Right renal cortex interstitium (tissue), 3 donors: ENCODE measurements around the gene NTRK3. TPM values are rescaled to one million over a fixed set of nuclear protein-coding genes. Genes with fewer than 3 reads are reported as not detected.

Experiments
- DNase-seq, 3 donors: peaks; one replicate each; pipeline ENCODE4 v3.0.0-alpha.2; 2013; ENCODE audit warnings: low read depth in 3 of 3, low spot score in 2 of 3
- polyA plus RNA-seq, 3 donors: library from polyadenylated mRNA; unstranded; fragments of 120-200 nt; gene quantifications; one replicate each; pipeline ENCODE4 v1.2.1, GENCODE V29; 2013; ENCODE audit not compliant: insufficient read length in 3 of 3

NTRK3 gene
- polyA plus RNA-seq, 3 donors, result 7.9 to 13.2 (median 10.9) TPM

- no peak for DNase-seq
These were observed 129.7 kb downstream of the NTRK3 start for GRCh38 chr15:88126695-88127431.

- no peak for DNase-seq
These were observed 131.0 kb downstream of the NTRK3 start for GRCh38 chr15:88125576-88125975.

DNA sequence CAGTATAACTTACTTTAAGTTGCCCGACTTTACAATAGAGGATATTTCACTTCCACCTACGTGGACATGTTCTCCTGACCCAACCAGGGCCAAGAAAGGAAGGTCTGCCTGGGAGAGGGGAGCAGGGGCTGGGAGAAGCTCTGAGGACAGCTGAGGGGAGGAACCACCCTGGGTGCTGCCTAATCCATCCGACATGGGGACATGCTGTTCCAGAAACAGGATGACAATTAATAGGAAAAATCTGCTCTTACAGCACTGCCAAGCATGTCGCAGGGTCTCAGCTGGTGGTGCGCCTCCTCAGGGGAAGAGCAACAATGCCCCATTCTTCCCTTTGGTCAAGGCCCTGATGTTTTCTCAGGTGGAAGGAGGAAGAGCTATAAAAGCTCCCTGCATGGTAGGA lies 132.3 kb downstream of the NTRK3 start:
- DNase-seq, result no peak

DNA sequence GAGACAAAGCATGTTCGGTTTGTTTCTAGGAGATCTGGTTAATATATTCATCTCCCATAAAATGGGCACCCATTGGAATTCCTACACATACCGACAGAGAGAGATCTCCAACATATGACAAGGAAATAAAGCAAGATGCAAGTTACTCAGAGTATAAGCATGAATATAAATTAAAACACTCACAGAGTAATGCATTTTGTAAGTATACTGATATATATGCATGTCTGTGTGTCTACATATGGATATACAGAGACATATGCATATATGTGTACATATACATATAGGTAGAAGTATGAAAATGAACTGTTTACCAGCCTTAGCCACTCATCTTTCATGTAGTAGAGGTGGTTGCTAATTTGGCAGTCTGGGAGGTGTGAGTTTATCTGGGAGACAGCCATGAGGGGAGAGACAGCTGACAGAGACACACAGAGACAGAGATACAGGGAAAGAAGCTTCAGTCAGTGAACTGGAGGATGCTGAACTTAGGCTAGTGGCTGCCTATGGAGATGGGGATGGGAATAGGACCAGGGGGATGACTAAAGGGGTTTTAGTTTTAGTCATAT lies 134.5 kb downstream of the NTRK3 start:
- no peak for DNase-seq

- no peak for DNase-seq
These were observed 136.5 kb downstream of the NTRK3 start for GRCh38 chr15:88120026-88120425.

- no peak for DNase-seq
These were observed 137.8 kb downstream of the NTRK3 start for GRCh38 chr15:88118741-88119140.

- no peak for DNase-seq
These were observed 138.5 kb downstream of the NTRK3 start for GRCh38 chr15:88118035-88118434.

GRCh38 chr15:88115486-88116152 lies 140.9 kb downstream of the NTRK3 start:
- no peak for DNase-seq

DNA sequence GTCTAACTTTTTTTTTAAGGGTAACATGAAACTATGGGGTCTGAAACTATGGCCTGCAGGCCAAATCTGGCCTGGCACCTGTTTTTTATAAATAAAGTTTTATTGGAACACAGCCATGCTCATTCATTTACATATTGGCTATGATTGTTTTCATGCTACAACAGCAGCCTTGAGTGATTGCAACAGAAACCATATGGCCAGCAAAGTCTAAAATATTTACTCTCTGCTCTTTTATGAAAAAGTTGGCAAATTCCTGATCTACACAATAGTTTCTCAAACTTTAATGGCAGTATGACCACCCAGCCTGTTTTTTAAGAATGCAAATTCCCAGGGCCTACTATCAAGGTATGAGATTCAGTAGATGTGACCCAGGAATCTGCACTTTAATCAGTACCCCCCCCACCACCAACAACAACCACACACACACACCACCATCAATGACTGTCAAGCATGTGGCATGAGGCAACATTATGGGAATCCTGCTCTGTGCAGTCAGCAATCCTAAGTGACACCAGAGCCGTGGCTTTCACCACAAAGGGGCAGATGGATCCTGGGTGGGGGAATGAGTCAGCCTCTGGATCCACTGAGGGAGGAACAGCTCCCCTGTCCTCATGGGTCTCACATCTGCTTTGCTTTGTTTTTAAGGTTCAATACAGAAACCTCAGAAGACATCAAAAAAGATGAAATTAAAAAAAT lies 142.8 kb downstream of the NTRK3 start:
- DNase-seq, result no peak

- no peak for DNase-seq
These were observed 147.5 kb downstream of the NTRK3 start for GRCh38 chr15:88108991-88109390.

DNA sequence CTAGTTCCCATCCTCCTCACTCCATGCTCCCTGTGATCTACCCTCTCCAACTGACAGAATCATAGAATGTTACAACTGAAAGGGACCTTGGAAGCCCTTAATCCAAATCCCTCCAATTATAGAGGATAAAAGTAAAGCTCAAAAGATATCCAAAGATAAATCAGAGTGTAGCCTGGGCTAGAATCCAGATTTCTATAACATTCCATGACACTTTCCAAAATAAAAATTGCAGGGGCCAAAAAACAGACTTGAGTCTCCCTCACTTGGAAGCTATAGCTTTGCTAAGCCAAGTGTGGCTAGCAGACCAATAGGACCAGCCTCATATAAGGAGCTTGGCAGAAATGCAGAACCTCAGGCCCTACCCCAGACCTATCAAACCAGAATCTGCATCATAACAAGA lies 148.1 kb downstream of the NTRK3 start:
- DNase-seq, result no peak

DNA sequence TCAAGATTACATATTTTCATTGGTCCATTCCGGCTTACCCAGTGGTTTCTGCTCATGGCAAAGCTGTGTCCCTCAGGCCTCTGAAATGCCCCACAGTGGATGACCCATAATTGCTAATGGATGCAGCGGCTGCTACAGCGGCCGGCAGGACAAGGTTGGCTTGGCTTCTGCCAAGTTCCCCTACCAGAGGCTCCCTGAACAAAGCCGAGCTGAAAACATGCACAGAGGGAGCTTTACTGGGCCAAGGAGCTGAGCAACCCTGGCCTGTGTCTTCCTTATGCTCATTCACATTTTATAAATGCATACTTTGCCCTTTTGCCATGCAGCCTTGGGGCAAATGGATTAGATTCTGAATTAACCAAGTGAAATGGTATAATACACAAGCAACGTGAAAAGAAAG lies 150.5 kb downstream of the NTRK3 start:
- DNase-seq, result no peak

- DNase-seq, result no peak
These were observed 152.2 kb downstream of the NTRK3 start for GRCh38 chr15:88104357-88104756.

DNA sequence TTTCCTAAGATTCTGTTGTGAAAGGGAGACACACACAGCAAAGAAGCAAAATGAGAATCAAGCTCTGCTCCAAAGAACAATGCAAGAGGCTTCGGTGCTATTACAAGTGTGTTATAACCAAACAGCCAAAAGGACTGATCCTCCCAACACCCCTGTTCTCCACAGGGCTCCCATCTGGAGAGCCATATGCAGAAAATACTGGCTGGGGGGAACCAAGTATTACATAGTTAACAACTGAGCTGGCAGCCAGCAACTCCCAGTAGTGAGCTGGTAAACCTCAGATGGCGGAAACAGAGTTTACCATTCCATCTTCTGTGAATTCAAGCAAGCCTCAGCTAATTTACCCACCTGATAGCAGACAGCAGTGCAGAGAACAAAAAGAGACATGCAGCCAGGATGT lies 156.4 kb downstream of the NTRK3 start:
- no peak for DNase-seq

DNA sequence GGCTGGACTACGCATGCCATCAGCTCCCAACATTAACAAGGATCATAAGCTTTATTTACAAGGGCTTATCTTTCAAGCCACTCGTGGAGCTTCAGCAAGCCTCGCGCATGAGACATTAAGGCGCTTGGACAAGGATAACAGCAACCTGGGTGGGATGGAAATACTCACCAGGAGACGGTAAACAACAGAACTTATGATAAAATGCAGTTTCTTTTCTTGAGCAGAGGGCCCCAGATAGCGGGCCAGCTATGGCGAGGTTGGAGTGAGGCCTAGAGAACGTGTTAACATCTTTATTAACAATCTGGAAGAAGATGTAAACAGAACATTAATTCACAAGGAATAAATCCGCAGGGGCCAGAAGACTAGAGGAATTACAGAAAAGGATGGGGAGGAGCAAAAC lies 158.2 kb downstream of the NTRK3 start:
- no peak for DNase-seq

DNA sequence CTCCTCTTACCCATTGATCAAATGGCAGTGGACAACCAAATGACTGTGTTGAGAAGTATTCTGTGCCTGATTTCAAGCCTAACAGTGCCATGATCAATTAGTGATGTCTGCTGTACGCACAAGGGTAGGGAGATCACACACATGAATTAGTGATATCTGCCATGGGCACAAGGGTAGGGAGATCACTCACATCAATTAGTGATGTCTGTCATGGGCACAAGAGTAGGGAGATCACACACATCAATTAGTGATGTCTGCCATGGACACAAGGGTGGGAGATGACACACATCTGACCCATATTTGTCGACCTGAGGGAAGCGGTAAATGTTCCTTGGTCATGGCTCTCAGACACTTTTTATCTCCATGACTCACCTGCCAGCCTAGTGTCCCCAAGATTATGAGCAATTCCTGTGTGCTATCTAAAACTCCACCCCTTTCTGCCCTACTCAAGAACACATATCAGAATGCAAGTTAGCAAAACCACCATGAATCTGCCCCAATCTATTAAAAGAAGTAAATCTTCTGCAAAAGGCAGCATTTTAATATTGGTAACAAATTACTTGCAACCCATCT lies 165.0 kb downstream of the NTRK3 start:
- no peak for DNase-seq

DNA sequence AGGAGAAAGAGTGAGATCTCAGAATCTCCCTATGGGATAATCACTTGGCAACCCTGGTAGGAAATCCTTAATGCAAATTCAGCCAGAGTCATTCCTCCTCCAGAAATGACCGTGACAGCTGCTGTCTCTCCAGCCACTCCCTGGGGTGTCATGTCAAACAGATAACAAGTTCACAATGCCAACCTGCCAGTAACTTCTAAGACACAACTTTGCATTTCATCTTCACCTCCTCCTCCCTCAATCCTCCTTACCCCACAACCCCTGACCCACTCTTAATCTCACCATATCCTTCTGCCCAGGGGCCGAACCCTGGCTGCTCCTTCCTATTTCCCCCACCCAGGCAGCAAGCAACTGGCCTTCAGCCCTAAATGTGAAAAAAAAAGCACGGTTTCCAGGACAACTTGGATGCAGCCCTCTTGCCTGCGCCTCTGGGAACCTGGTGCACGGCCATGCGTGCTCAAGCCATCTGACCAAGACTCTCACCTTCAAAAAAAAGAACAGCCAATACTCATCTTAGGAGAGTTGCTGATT lies 166.0 kb downstream of the NTRK3 start:
- DNase-seq, result no peak

GRCh38 chr15:88089731-88090130 lies 166.8 kb downstream of the NTRK3 start:
- DNase-seq, result no peak

- DNase-seq, result no peak
These were observed 167.4 kb downstream of the NTRK3 start for GRCh38 chr15:88089024-88089620.
